SU-DHL-6 (cell line): ENCODE measurements around the gene RIMBP2.

ENCODE experiments used
- H2AFZ ChIP-seq: fragments of 200-600 bp; sonication (generic); 2 replicates; pipeline ENCODE4 v1.6.1; 2014; ENCODE audit warnings: low read depth, mild to moderate bottlenecking, moderate library complexity, mixed read lengths, antibody characterized with exemption, low read length; ENCODE audit not compliant: severe bottlenecking
- H3F3A ChIP-seq: fragments of 200-600 bp; shearing (Covaris generic); 2 replicates; pipeline ENCODE4 v1.6.0; 2016; ENCODE audit warnings: antibody characterized with exemption, mild to moderate bottlenecking; ENCODE audit not compliant: insufficient read depth
- H3K27ac ChIP-seq: fragments of 200-600 bp; sonication (generic); 2 replicates; pipeline ENCODE4 v1.5.1; 2016; ENCODE audit warnings: low read depth, mild to moderate bottlenecking, low read length, moderate library complexity, mixed read lengths
- H3K27me3 ChIP-seq: fragments of 200-600 bp; sonication (generic), shearing (Covaris generic); 2 replicates; pipeline ENCODE4 v1.6.0; 2014; ENCODE audit warnings: mild to moderate bottlenecking, low read length
- H3K36me3 ChIP-seq: fragments of 200-600 bp; sonication (generic); 2 replicates; pipeline ENCODE4 v1.6.1; 2014; ENCODE audit warnings: mild to moderate bottlenecking, low read length, mixed read lengths
- H3K4me2 ChIP-seq: fragments of 300-600, 200-600 bp; shearing (Covaris generic), sonication (generic); 2 replicates; pipeline ENCODE4 v1.6.0; 2014; ENCODE audit warnings: low read length, low read depth, mild to moderate bottlenecking; ENCODE audit not compliant: poor library complexity, severe bottlenecking
- H3K4me3 ChIP-seq: fragments of 200-600 bp; sonication (generic); 2 replicates; pipeline ENCODE4 v1.5.1; 2014; ENCODE audit warnings: antibody characterized with exemption, low read length, mild to moderate bottlenecking, mixed read lengths; ENCODE audit not compliant: insufficient read depth, poor library complexity, severe bottlenecking
- H3K79me2 ChIP-seq: fragments of 200-600 bp; sonication (generic); 2 replicates; pipeline ENCODE4 v1.6.1; 2014; ENCODE audit warnings: mild to moderate bottlenecking, low read length, moderate library complexity; ENCODE audit not compliant: insufficient read depth
- H3K9ac ChIP-seq: fragments of 200-600 bp; sonication (generic); 2 replicates; pipeline ENCODE4 v1.7.0; 2014; ENCODE audit warnings: mild to moderate bottlenecking, low read length
- H3K9me2 ChIP-seq: fragments of 200-600 bp; sonication (generic); replicated peaks from 2 replicates; pipeline ENCODE4 v1.6.1; 2014; ENCODE audit warnings: low read length; ENCODE audit not compliant: insufficient read depth
- H3K9me3 ChIP-seq: fragments of 200-600 bp; sonication (generic); 2 replicates; pipeline ENCODE4 v1.6.1; 2014; ENCODE audit warnings: low read length, mixed read lengths; ENCODE audit not compliant: insufficient read depth
- H4K20me1 ChIP-seq: fragments of 200-600 bp; sonication (generic); 2 replicates; pipeline ENCODE4 v1.6.1; 2014; ENCODE audit warnings: low read depth, mild to moderate bottlenecking, antibody characterized with exemption, low read length, moderate library complexity, mixed read lengths
- EZH2phosphoT487 ChIP-seq: fragments of 200-600 bp; sonication (generic), shearing (Covaris generic); conservative IDR thresholded peaks from 2 replicates; pipeline ENCODE4 v1.6.1; 2018; ENCODE audit warnings: mild to moderate bottlenecking, antibody characterized with exemption, low read length, moderate library complexity, mixed read lengths
- TF ChIP-seq, protein P1 (sequence below): fragments of 200-600 bp; sonication (generic); IDR thresholded peaks from one replicate; pipeline ENCODE4 v1.5.1; 2017; ENCODE audit warnings: antibody characterized with exemption, mild to moderate bottlenecking, low read length, moderate library complexity; ENCODE audit not compliant: insufficient read depth, poor library complexity, severe bottlenecking

RIMBP2 gene

DNA sequence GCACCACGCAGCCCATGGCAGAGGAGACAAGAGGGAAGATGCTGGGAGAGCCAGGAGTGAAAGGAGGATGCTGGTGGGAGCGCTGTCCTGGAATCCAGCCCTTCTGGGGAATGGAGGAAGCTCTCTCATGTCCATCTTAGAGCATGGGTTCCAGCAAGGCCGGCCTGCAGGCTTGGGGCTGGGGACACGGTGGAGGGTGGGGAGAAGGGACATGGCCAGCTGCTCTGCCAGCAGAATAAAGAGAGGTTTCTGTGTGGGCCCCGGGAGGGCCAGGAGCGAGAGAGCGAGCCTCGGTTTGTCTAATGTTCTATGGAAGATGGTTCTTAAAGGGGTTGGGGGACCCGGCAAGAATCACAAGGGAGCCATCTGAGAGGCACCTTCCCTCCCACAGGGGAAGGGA, 60.2 kb downstream of the RIMBP2 start:
- Histone ChIP-seq H3K4me3 (no peak overlapping the region), H3K27me3 (no peaks in the 10 kb centered on the region), H3F3A (no peaks in the 10 kb centered on the region), H3K36me3 (no peaks in the 10 kb centered on the region), H3K9ac (no peak overlapping the region), H3K9me2 (no peaks in the 10 kb centered on the region), H3K4me2 (no peak overlapping the region), H4K20me1 (no peaks in the 10 kb centered on the region), H3K79me2 (no peaks in the 10 kb centered on the region), H3K9me3 (no peaks in the 10 kb centered on the region), H2AFZ (no peak overlapping the region), H3K27ac (no peak overlapping the region)
- TF ChIP-seq, protein P1, sequence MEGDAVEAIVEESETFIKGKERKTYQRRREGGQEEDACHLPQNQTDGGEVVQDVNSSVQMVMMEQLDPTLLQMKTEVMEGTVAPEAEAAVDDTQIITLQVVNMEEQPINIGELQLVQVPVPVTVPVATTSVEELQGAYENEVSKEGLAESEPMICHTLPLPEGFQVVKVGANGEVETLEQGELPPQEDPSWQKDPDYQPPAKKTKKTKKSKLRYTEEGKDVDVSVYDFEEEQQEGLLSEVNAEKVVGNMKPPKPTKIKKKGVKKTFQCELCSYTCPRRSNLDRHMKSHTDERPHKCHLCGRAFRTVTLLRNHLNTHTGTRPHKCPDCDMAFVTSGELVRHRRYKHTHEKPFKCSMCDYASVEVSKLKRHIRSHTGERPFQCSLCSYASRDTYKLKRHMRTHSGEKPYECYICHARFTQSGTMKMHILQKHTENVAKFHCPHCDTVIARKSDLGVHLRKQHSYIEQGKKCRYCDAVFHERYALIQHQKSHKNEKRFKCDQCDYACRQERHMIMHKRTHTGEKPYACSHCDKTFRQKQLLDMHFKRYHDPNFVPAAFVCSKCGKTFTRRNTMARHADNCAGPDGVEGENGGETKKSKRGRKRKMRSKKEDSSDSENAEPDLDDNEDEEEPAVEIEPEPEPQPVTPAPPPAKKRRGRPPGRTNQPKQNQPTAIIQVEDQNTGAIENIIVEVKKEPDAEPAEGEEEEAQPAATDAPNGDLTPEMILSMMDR: no peak
- TF ChIP-seq EZH2phosphoT487: no peak

GRCh38 chr12:130655010-130655409, 61.1 kb downstream of the RIMBP2 start:
- H3K9ac ChIP-seq: no peak overlapping the region
- no peaks in the 10 kb centered on the region for H3K79me2 ChIP-seq
- H3K4me3 ChIP-seq: no peak overlapping the region
- H3K27me3 ChIP-seq: no peaks in the 10 kb centered on the region
- H2AFZ ChIP-seq: no peak overlapping the region
- no peaks in the 10 kb centered on the region for H3K36me3 ChIP-seq
- no peaks in the 10 kb centered on the region for H3F3A ChIP-seq
- TF ChIP-seq EZH2phosphoT487: no peak
- TF ChIP-seq, protein P1: no peak
- no peaks in the 10 kb centered on the region for H3K9me2 ChIP-seq
- H3K27ac ChIP-seq: no peak overlapping the region
- no peaks in the 10 kb centered on the region for H3K9me3 ChIP-seq
- no peaks in the 10 kb centered on the region for H4K20me1 ChIP-seq
- H3K4me2 ChIP-seq: no peak overlapping the region

GRCh38 chr12:130651188-130651959, 64.7 kb downstream of the RIMBP2 start:
- H3K4me3 ChIP-seq: no peak overlapping the region
- H4K20me1 ChIP-seq: no peaks in the 10 kb centered on the region
- no peak overlapping the region for H3K9ac ChIP-seq
- no peak overlapping the region for H3K4me2 ChIP-seq
- no peak overlapping the region for H3K27ac ChIP-seq
- H3K36me3 ChIP-seq: no peaks in the 10 kb centered on the region
- H2AFZ ChIP-seq: no peak overlapping the region
- H3K27me3 ChIP-seq: no peaks in the 10 kb centered on the region
- TF ChIP-seq EZH2phosphoT487: no peak
- TF ChIP-seq, protein P1: no peak
- no peaks in the 10 kb centered on the region for H3F3A ChIP-seq
- no peaks in the 10 kb centered on the region for H3K9me3 ChIP-seq
- no peaks in the 10 kb centered on the region for H3K9me2 ChIP-seq
- no peaks in the 10 kb centered on the region for H3K79me2 ChIP-seq
